HG02763 (cell line): ENCODE results near the gene IL4.

ENCODE experiments used
- ATAC-seq: cut with Tn5 transposase; IDR thresholded peaks from one replicate; pipeline ENCODE4 v1.9.1; 2021; ENCODE audit warnings: mild to moderate bottlenecking, moderate library complexity; ENCODE audit not compliant: unreplicated experiment

IL4 gene

DNA sequence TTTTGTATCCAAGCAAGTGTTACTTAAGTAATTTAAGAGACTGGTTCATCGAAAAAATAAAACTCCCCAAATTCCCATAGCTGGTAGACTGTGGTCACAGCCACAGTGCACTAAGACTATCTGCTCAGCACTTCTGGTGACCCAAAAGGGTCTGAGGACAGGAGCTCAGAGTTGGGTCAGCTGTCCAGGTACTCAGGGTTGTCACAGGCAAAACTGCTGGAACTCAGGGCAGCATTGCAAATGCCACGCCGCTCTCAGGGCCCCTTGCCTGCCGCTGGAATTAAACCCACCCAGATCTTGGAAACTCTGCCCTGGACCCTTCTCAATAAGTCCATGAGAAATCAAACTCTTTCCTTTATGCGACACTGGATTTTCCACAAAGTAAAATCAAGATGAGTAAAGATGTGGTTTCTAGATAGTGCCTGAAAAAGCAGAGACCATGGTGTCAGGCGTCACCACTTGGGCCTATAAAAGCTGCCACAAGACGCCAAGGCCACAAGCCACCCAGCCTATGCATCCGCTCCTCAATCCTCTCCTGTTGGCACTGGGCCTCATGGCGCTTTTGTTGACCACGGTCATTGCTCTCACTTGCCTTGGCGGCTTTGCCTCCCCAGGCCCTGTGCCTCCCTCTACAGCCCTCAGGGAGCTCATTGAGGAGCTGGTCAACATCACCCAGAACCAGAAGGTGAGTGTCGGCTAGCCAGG is 16.0 kb upstream of the IL4 start, which contains the start of gene IL13:
Gene IL13, plus strand, starts transcription at position 498 of the 705 bp plus-strand sequence. Its CDS starts 14 bp downstream, at position 512.
- no peak for ATAC-seq

DNA sequence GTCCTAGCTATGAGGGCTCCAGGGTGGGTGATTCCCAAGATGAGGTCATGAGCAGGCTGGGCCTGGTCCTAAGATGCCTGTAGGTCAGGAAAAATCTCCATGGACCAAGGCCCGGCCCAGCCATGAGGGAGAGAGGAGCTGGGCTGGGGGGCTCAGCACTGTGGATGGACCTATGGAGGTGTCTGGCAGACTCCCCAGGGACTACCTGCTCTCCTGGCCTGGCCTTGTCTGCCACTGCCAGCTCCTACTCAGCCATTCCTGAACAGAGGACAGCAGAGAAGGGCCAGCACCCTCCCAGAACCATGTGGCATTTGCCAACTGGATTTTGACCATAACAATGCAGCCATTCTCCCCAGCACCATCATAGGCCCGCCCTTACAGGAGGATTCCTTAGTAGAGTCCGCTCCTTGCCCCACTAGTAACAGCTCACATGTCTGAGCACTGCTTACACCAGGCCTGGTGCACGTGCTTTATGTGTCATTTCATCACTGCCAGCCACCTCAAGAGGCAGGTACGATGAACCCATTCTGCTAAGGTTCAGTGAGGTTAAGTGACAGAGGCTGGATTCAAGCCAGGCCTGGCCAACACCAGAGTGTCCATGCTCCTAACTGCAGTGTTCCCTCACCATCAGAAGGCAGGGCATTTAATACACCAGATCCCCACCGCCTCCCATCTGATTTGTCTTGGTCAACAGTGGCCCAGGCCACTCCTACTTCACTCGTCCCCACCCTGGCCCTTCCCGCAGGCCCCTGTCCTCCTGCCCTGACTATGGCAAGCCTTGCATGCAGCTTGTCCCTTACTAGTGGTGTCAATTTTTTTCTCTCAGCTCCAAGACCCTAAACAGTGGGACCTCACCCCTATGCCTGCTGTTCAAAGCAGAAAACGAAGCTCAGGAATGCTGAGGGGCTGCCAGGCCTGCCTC is 15.1 kb upstream of the IL4 start:
- no peak for ATAC-seq

GRCh38 chr5:132659598-132660493 is 13.9 kb upstream of the IL4 start:
- no peak for ATAC-seq

DNA sequence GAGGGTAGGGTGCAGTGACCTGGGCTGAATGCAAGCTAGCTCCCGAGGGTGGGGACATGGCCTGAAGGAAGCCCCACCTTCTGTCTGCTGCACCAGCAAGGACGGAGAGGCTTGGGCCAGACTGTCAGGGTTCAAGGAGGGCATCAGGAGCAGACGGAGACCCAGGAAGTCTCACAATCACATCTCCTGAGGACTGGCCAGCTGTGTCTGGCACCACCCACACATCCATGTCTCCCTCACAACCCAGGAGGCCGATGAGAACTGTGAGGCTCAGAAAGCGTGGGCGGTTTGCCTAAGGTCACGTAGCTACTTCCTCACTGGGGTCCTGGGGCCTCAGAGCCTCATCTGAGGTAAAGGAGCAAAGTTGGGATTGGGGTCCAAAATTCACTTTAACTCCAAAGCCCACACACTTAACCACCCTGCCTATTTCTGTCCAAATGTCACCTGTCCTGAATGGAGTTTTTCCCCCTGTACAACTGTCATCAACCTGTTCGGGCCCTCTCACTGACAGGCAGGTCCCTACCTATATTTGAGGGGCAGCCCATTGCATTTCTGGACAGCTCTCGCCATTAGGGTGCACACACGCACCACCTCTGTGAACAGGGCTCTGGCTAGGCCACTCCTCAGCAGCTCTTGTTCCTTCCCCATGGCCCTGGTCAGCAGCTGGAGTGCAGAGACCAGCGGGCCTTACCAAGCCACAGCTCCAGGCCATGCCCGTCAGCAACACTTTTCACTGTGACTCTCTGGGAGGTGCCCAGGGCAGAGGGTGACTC is 12.4 kb upstream of the IL4 start:
- no peak for ATAC-seq

DNA sequence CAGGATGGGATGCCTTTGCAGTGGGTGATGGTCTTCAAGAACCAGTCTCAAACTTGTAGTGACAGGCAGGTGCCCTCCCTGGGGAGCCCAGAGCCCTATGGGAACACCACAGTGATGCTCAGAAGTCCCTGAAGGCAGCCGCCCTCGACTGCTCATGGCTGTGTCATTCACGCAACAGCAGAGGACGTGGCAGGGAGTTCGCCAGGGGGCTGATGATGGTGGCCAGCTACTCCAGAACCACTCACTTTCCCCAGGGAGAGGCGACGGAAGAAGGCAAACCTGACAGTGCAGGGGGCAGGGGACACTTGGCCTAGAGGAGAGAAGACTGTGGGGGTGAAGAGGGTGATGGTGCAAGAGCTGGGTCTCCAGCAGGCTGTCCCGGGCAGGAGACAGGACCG is 11.8 kb upstream of the IL4 start:
- ATAC-seq = no peak

DNA sequence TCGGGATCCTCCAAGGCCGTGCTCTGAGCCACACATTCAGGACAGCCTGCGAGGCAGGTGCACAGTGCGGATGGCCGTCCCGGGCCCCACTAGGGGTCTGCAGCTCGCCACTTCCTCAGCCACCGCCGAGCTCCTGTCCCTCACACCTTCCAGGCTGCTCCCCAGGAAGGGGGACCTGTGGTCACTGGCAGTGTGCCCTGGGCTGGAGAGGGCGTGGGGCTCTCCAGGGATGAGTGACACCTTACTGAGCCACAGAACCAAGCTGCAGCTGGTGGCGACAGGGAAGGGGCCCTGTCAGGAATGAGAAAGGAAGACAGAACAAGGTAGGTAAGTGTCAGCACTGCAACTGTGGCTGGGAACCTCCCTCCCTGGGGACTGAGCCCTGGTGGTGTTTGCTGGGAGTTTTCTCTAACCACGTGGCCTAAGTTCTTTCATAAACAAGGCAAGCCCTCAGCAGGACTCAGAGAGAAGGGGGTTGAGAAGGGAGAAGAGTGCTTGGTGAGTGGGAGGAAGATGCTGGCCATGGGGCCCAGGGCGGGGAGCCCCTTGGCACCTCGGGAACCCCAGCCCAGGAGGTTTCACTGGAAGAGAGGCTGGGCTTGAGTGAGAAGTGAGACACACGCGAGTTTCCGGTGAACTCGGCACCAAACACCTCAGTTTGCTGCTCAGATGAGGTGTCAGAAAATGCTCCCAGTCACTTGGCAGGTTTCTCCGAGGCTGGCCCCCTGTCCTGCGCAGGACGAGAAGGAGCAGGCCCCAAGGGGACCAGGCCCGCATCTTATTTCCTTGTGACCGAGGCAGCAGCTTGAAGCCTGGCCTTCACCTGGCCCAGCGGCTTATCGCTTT is 10.6 kb upstream of the IL4 start:
- peak; percentile 59 for ATAC-seq

DNA sequence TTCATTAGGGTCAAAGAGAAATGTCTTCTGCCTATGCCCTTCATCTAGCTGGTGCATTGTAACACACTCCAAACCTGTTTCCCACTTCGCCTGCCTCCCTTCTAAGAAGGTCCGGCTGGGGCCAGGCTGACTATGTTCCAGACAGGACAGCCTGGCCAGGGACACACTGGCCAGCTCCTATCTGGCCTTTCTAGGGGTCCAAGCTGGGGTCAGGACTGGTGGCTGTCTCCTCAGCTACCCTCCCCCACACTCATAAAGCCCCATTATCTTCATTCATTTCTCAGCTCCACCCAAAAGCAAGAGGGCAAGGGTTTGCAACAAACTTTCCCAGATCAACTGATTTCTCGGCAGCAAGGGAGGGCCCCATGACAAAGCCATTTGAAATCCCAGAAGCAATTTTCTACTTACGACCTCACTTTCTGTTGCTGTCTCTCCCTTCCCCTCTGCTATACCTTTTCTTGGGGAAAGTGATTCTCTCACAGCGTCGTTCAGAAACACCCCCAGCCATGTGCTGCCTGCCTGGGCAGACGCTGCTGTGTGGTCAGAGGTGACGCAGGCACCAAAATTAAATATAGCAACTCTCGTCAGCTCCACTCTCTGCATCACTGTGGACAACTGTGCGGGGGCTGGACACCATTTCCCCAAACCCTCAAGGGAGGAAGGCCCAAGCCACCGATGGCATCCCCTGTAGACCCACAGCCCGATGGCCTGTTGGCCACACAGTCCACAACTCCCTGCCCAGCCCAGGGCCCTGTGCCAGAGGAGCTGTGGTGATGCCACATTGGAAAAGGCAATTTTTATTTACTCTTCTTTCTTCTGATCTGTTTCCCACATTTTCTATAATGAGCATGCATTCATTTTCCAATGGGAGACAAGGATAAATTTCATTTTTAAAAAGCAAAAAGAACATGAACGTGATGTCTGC is 9.8 kb upstream of the IL4 start:
- peak; percentile 37 for ATAC-seq

DNA sequence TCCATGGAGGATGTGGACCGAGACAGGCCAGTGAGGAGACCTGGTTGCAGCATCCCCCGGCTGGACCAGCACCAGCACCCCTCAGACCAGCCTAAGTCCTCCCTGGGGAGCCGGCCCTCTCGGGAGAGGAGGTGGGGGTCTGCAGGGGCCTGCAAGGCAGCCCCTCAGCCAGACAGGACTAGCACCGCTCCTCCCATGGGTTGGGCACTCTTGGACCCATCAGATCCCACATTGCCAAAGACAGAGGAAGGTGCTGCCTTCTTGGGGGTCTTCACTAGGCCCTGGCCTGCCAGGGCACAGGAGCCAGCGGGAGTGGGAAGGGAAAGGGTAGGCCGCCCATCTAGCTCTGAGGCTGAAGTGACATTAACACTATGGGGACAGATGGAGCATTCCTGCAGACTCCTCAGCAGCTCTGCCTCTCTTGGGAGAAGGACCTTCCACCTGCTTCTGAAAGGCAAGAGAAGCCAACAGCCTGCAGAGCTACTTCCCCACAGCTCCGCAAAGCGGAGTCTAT is 9.0 kb upstream of the IL4 start:
- no peak for ATAC-seq

DNA sequence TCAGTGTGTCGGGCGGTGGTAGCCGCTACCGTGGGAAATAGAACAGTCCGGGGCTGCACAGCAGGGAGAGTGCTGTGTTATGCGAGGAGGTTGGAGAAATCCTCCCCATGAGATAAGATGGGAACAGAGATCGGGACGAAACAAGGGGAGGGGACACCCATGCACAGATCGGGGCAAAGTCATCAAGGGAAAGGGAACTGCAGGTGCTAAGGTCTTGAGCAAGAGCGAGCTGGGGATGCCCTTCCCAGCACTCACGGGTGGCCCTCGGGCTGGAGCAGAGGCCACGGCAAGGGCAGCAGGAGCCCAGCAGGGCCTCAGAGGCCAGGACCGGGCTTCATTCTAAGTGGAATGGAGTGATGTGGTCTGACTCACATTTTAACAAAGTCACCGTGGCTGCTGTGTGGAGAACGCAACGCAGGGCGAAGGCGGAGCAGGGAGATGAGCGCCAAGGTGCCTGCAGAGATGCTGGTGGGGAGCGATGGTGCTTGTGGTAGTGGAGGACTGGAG is 8.2 kb upstream of the IL4 start:
- no peak for ATAC-seq

- ATAC-seq = no peak
These were observed 7.3 kb upstream of the IL4 start for GRCh38 chr5:132666310-132667123.

- no peak for ATAC-seq
These were observed 6.5 kb upstream of the IL4 start for GRCh38 chr5:132667309-132667708.

DNA sequence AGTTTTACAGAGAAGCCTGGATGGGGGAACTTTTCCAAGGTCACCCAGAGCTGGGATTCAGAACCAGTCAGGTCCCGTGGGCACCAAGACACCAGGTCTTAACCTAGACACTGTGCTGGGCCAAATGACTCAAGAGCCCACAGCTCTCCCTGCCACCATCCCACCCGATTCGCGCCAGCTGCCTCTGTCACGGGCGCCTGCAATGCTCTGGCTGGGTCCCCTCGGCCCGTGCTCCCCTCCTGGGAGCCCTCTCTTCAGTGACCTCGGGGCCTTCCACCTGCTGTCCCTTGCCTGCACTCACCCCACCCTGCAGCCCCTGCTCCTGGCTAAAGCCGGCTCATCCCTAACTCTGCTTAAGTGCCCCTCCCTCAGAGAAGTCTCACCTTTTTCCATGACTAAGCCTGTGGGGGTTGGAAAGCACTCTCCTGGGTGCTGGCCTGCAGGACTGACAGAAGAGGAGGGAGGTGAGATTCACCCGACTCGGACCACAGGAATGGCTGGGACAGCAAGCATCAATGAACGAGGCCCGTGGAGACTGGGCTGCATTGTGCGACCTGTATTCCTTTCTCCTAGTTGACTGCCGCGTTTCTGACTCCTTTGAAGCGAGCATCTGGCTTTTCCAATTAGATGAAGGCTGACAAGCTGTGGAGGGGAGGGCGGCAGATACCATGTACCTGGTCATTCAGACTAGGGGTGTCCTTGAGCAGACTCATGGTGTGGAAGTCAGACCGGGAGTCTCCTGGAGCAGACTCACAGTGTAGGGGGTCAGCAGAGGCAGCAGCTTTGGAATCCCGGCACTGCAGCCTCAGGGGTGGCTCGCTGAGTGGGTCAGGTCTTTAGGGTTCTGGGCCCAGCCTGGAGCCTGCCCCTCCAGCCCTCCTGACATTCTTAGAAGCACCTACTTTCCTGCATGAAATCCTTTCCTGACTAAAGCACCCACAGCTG is 5.8 kb upstream of the IL4 start:
- ATAC-seq = no peak

DNA sequence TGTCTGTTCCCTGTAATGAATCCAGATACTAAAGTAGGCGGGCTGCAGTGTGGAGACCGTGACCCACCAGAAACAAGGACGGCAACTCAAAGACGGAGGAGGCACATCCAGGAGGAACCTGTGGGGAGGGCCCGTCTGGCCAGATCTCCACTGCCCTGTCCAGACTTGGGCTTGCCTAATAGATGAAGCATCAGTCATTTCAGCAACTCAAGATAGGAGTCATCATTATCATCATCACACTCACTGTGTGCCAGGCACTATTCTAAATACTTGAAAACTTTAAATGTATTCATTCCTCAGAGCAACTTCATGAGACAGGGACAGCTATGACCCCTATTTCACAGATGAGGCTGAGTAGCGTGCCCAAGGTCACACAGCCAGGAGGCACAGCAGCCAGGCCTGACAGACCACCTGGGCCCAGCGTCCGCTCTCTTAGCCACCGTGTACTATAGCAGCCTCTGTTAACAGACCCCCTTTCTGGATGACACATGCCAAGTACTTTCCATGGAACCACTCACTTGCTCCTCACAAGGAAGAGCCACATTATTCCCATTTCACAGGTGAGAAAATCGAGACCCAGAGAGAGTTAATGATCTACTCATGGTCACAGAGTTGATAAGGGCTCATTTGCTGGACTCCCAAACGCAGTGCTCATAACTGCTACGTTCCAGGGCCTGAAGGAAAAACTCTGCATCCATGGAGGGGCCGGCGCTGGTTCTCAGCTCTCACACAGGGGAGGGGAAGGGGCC is 4.9 kb upstream of the IL4 start:
- ATAC-seq = no peak

DNA sequence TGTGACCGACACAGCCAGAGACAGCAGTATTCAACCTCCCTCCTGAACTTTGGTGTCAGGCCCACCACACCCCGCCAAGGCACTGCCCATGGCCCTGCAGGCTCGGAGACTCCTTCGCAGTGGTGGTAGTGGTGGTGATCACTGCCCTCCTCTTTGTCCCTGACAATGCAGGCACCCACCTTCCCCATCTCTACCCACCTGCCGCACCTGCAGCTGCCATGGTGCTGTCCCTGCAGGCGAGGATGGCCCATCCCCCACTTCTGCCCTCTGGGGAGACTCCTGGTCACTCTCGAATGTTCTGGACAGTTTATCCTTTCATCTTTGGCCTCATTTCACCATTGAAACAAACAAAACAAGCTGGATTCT is 4.4 kb upstream of the IL4 start:
- ATAC-seq = no peak
